Cardiac fibroblast (primary cell): Measurements from ENCODE around the gene STOX2.

ENCODE experiments used
- DNase-seq, 2 donors: peaks; one replicate each; pipeline versions ENCODE4 v3.0.0 to v3.0.0-alpha.2; 2010; ENCODE audit warnings: low read depth in 2 of 2
- H3K4me3 ChIP-seq, 2 donors: replicated peaks in 1 of 2; 1 replicate in 1 of 2; 2 replicates in 1 of 2; pipeline ENCODE4 v1.5.1; 2011; ENCODE audit warnings: low read depth in 2 of 2, low read length in 2 of 2, mild to moderate bottlenecking in 2 of 2, moderate library complexity in 1 of 2
- TF ChIP-seq, protein P1 (sequence below): IDR thresholded peaks from one replicate; pipeline ENCODE4 v1.5.1; 2011; ENCODE audit warnings: low read depth, mild to moderate bottlenecking, low read length, inconsistent platforms

The STOX2 gene

DNA sequence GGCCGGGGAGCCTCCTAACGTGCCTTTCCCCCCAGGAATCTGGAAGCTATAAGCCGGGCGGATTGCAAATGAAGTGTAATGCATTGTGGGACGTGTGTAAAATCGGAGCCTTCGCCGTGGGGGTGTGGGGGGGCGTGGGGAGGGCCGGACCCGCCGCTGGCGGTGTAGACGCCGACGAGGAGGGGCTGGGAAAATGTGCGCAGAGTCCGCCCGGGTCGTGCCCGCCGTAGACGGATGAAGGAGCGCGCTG lies 1.3 kb downstream of the STOX2 start:
- peak overlapping the region in 1 of 2 donors; percentile 15 for H3K4me3 ChIP-seq
- TF ChIP-seq, protein P1, sequence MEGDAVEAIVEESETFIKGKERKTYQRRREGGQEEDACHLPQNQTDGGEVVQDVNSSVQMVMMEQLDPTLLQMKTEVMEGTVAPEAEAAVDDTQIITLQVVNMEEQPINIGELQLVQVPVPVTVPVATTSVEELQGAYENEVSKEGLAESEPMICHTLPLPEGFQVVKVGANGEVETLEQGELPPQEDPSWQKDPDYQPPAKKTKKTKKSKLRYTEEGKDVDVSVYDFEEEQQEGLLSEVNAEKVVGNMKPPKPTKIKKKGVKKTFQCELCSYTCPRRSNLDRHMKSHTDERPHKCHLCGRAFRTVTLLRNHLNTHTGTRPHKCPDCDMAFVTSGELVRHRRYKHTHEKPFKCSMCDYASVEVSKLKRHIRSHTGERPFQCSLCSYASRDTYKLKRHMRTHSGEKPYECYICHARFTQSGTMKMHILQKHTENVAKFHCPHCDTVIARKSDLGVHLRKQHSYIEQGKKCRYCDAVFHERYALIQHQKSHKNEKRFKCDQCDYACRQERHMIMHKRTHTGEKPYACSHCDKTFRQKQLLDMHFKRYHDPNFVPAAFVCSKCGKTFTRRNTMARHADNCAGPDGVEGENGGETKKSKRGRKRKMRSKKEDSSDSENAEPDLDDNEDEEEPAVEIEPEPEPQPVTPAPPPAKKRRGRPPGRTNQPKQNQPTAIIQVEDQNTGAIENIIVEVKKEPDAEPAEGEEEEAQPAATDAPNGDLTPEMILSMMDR: no peak
- no peak for DNase-seq

DNA sequence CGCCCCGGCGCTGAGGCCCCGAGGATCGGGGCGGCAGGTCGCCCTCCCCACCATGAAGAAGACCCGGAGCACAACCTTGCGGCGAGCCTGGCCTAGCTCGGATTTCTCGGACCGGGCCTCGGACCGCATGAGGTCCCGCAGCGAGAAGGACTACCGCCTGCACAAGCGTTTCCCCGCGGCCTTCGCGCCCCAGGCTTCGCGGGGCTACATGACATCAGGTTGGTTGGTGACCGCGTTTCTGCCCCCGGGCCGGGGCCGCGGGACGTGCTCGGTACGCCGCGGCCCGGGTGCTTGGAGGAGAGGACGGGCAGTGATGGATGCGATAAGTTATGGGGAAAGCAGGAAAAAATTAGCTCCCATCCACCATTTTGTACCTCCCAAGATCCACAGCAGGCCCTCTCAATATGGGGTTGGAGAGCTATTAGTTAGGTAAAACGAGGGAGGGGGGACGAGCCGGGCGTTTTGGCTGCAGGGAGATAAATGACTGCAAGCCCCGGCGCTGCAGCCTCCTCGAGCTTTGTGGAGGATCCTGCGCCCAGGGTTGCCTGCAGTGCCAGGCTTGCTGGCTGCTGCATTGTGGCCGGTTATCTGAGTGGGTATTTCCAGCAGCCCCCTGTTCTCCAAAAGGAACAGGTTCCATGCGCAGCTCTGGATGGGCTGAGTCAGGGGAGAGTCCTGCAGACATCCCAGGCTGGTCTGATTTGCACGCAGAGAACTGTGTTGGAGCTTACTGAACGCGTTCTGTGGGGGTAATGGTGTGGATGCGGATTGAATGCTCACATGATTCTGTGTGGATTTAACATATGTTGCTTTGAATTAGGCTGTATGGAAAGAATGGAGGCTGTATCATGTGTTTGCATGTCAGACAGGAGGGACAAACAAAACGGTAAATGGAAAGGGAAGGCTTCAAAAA lies 1.9 kb downstream of the STOX2 start:
- H3K4me3 ChIP-seq: peak overlapping the region in 1 of 2 donors; percentile 15

DNA sequence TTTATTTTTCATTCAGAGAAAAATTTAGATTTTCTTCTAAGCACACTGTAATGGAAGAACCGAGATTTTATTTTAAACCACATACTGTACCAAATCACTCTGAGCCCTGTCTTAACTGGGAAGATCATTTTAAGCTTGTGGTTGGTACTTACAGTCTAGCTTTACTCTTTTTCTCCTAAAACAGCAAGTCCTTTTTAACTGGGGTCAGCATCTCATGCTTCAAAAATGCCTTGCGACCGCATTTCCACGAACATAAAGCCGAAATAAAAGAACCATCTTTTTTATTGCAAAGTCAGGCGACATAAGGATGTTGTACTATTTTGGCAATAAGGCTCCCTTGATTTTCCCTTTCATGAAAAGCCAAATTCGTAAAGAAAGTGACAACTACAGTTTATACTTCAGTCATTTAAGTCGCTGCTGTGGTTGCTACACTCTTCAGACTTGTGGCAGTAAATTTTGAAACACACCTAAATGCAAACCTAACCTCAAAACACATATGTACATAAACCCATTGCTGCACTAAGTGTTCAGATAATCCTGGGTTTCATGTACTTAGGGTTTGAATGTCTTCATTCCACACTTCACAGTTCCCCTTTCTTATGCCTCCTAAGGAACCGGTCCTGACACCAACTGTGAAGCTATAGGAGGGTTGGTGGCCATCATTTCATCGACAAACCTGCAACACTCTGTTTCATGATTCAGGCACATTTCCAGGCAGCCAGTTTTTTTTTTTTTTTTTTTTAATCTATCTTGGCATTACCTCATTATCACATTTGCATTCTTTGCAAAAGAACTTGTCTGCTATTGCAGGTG lies 3.0 kb downstream of the STOX2 start:
- TF ChIP-seq, protein P1: no peak
- DNase-seq: no peak
- no peak overlapping the region for H3K4me3 ChIP-seq

More for the DNA sequence above, 1.9 kb downstream of the STOX2 start:
- no peak for DNase-seq
- TF ChIP-seq, protein P1: no peak

- DNase-seq: no peak
- TF ChIP-seq, protein P1: no peak
- H3K4me3 ChIP-seq: no peak overlapping the region
Observed at GRCh38 chr4:183909187-183909586, 4.1 kb downstream of the STOX2 start.

DNA sequence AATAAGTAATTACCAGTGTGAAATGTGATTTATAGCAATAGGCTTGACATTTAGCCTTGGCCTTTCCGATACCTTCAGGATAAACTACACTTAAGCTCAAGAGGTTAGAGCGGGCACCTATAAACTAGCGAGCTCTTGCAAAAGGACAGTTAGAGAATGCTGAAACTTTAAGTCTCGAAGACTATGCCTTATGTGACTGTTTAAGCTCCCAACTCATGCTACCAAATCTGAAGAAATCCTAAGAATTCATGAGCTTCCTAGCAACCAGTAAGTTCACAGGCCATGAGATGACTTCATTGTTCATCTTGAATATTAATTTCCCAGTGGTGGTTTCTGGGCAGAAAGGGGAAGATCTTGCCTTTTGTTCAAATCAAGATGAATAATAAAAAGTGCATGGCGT lies 4.7 kb downstream of the STOX2 start:
- TF ChIP-seq, protein P1: no peak
- DNase-seq: no peak
- H3K4me3 ChIP-seq: no peak overlapping the region

DNA sequence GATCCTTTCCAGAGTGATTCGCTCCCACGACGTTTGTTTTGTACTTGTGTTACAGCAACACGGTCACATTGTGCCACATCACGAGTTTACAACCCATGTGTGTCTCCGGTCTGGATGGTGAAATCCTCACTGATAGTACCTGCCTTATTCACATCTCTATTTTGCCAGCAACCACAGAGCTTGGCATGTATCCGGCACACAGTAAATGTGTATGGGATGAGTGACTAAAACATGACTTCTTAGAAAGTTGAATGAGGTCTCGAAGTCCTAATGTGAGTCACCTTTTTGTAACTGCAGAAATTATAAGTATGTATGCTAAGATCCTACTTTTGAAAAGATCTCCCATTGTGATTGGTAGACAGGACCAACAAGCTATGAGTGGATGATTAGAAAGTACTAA lies 7.5 kb downstream of the STOX2 start:
- peak in 1 of 2 donors; percentile 7 for DNase-seq
- H3K4me3 ChIP-seq: no peak overlapping the region
- TF ChIP-seq, protein P1: no peak
